Measurements from ENCODE around the gene DOCK10.

DOCK10 gene

GRCh38 chr2:224716921-224717320, 325.3 kb downstream of the DOCK10 start:
- DNase-seq (ENCODE audit: low read depth, low spot score): no peak

- no peak for DNase-seq (ENCODE audit: low read depth, low spot score)
Measured at GRCh38 chr2:224716201-224716600, 326.1 kb downstream of the DOCK10 start, which contains the start of gene CCDC195. Gene CCDC195 (minus strand): TSS chr2:224716365. CDS start chr2:224716365, 0 bp downstream.
